Liver (tissue), 9 donors: Measurements from ENCODE around the gene GP1BB. TPM values are rescaled to one million over a fixed set of nuclear protein-coding genes. Genes with fewer than 3 reads are reported as not detected.

Experiments
- DNase-seq: peaks from one replicate; pipeline ENCODE4 v3.0.0-alpha.2; 2017; ENCODE audit warnings: low spot score
- H3K27ac ChIP-seq, 2 donors: one replicate each; pipeline ENCODE4 v1.7.0; 2013; ENCODE audit warnings: inconsistent platforms in 2 of 2, low read length in 2 of 2, control low read depth in 1 of 2, low read depth in 1 of 2, mild to moderate bottlenecking in 1 of 2
- H3K27me3 ChIP-seq, 4 donors: one replicate each; pipeline versions ENCODE4 v1.6.1 to v1.7.0; 2013; ENCODE audit warnings: low read length in 3 of 4, inconsistent platforms in 1 of 4, mild to moderate bottlenecking in 1 of 4, moderate library complexity in 1 of 4; ENCODE audit not compliant: control insufficient read depth in 4 of 4, insufficient read depth in 4 of 4
- H3K36me3 ChIP-seq, 4 donors: one replicate each; pipeline versions ENCODE4 v1.6.1 to v1.7.0; 2013; ENCODE audit warnings: low read length in 3 of 4, mild to moderate bottlenecking in 3 of 4, low read depth in 1 of 4, moderate library complexity in 1 of 4; ENCODE audit not compliant: control insufficient read depth in 4 of 4, insufficient read depth in 3 of 4
- H3K4me1 ChIP-seq, 4 donors: one replicate each; pipeline versions ENCODE4 v1.6.1 to v1.7.0; 2013; ENCODE audit warnings: low read length in 3 of 4, mild to moderate bottlenecking in 3 of 4, moderate library complexity in 1 of 4; ENCODE audit not compliant: control insufficient read depth in 4 of 4, insufficient read depth in 4 of 4
- H3K4me3 ChIP-seq, 3 donors: one replicate each; pipeline versions ENCODE4 v1.6.1 to v1.7.0; 2013; ENCODE audit warnings: low read length in 3 of 3, control low read depth in 1 of 3, low read depth in 1 of 3, mild to moderate bottlenecking in 1 of 3
- H3K9ac ChIP-seq, 2 donors: one replicate each; pipeline ENCODE4 v1.7.0; 2013; ENCODE audit warnings: low read length in 2 of 2, mild to moderate bottlenecking in 2 of 2, moderate library complexity in 2 of 2, control low read depth in 1 of 2, low read depth in 1 of 2
- H3K9me3 ChIP-seq, 4 donors: one replicate each; pipeline versions ENCODE4 v1.6.1 to v1.7.0; 2013; ENCODE audit warnings: low read length in 3 of 4; ENCODE audit not compliant: control insufficient read depth in 4 of 4
- EGR1 ChIP-seq, 2 donors: IDR thresholded peaks; 2 replicates each; pipeline ENCODE4 v1.6.1; 2016 to 2018; ENCODE audit warnings: antibody characterized with exemption in 2 of 2, low read depth in 2 of 2
- FOXA1 ChIP-seq: IDR thresholded peaks from 2 replicates; pipeline ENCODE4 v1.6.1; 2016; ENCODE audit warnings: antibody characterized with exemption
- FOXA2 ChIP-seq: IDR thresholded peaks from 2 replicates; pipeline ENCODE4 v1.6.1; 2016; ENCODE audit warnings: antibody characterized with exemption
- GABPA ChIP-seq, 2 donors: IDR thresholded peaks in 1 of 2; conservative IDR thresholded peaks in 1 of 2; 2 replicates each; pipeline ENCODE4 v1.6.1; 2016; ENCODE audit warnings: antibody characterized with exemption in 2 of 2, mild to moderate bottlenecking in 1 of 2, moderate library complexity in 1 of 2
- HNF4A ChIP-seq, 2 donors: conservative IDR thresholded peaks; 2 replicates each; pipeline ENCODE4 v1.6.1; 2016; ENCODE audit warnings: antibody characterized with exemption in 2 of 2, mild to moderate bottlenecking in 2 of 2
- HNF4G ChIP-seq: IDR thresholded peaks from 2 replicates; pipeline ENCODE4 v1.6.1; 2016; ENCODE audit warnings: antibody characterized with exemption
- RAD21 ChIP-seq, 2 donors: IDR thresholded peaks; 2 replicates each; pipeline ENCODE4 v1.6.1; 2016; ENCODE audit warnings: antibody characterized with exemption in 2 of 2, mild to moderate bottlenecking in 2 of 2
- RXRA ChIP-seq, 2 donors: IDR thresholded peaks; 2 replicates each; pipeline ENCODE4 v1.6.1; 2017 to 2018; ENCODE audit warnings: antibody characterized with exemption in 2 of 2, mild to moderate bottlenecking in 1 of 2
- SP1 ChIP-seq: IDR thresholded peaks from 2 replicates; pipeline ENCODE4 v1.6.1; 2018; ENCODE audit warnings: antibody characterized with exemption, mild to moderate bottlenecking
- TAF1 ChIP-seq: conservative IDR thresholded peaks from 2 replicates; pipeline ENCODE4 v1.6.1; 2016; ENCODE audit warnings: antibody characterized with exemption, mild to moderate bottlenecking
- YY1 ChIP-seq: IDR thresholded peaks from 2 replicates; pipeline ENCODE4 v1.6.1; 2016; ENCODE audit warnings: antibody characterized with exemption, mild to moderate bottlenecking
- WGBS: extraction: QIAGEN DNeasy Blood & Tissue Kit; methylation state at CpG from one replicate; pipeline ENCODE4 v1.1.7; 2013; 5-methylcytosine and 5-hydroxymethylcytosine counted together
- polyA plus RNA-seq, 2 donors: library from polyadenylated mRNA; stranded (reverse) in 1 of 2; unstranded in 1 of 2; fragments of 200-250 nt in 1 of 2; fragments of >200 nt in 1 of 2; fragmentation: Nextera tagmentation in 1 of 2; extraction: Ambion mirVana in 1 of 2; gene quantifications; one replicate each; pipeline versions ENCODE4 v1.2.1 to v1.2.3, GENCODE V29; 2013 to 2015
- total RNA-seq, 2 donors: library from RNA; depleted of rRNA; stranded (reverse); fragments of >200 nt; gene quantifications; one replicate each; pipeline ENCODE4 v1.2.3, GENCODE V29; 2014
- TF ChIP-seq, protein P1 (sequence below): IDR thresholded peaks from 2 replicates; pipeline ENCODE4 v1.6.1; 2016; ENCODE audit warnings: antibody characterized with exemption, mild to moderate bottlenecking
- TF ChIP-seq, protein P2 (sequence below): IDR thresholded peaks from 2 replicates; pipeline ENCODE4 v1.6.1; 2016; ENCODE audit warnings: antibody characterized with exemption
- TF ChIP-seq, protein P3 (sequence below): IDR thresholded peaks from 2 replicates; pipeline ENCODE4 v1.6.1; 2016; ENCODE audit warnings: antibody characterized with exemption
- TF ChIP-seq, protein P4 (sequence below): fragments of 150-350 bp; IDR thresholded peaks from 2 replicates; pipeline ENCODE4 v1.5.1; 2017; ENCODE audit warnings: improper control_type of control experiment, low read depth, low read length; ENCODE audit not compliant: missing input control
- donor health status: healthy.
- donor health status: healthy.
- donor health status: healthy.
- donor health status: healthy.
- donor health status: healthy.

The GP1BB gene
- total and polyA plus RNA-seq, 4 donors, result 0.38 to 5.7 (median 0.51) TPM; not detected in 1

DNA sequence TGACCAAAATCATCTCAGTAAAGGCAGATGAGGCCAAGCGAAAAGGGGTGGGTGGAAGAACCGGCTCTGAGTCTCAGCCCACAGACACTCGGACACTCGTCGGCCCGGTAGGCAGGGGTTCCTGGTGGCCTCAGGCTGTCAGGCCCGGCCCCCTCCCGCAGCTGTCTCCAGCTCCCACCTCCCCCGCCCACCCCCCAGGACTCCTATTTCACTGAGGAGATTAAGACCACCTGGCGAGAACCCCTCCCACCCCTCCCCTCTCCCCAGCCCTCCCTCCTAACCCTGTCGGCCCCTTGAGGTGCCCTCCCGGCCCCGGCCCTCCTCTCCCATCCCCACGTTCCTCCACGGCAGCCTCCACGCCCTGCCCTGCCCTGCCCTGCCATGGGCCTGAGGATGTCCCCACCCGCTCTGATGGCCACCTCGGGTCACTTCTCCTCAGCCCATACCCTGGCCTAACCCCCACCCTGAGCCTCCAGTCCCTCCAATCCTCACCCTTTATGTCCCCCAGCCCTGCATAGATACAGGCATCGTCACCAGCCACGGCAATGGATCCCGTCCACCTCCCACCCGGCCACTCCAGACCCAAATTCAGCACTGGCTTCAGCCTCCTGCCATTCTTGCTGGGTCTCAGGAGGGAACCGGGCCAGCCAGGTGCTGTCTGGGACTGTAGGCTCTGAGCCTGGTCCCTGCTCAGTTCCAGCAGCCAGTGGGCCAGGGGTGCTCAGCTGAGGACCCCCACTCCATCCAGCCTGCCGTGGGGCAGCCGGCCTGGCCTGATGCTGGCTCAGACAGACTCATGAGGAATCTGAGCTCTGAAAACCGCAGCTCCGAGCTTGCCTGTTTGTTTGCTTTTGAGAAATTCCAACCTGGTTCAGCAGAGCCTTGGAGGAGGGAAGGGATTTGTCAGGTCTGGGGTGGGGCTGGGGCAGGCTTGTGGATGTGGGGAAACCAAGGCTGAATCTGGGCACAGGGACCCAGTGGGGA, 27.5 kb downstream of the GP1BB start:
- no peaks in the 10 kb centered on the region for H3K9me3 ChIP-seq
- peaks cover 0 to 11% (median 4%) of the 10 kb centered on the region in 4 donors for H3K27me3 ChIP-seq
- whole genome bisulfite sequencing, result 57% methylated on average over 27 of the region's 27 CpGs
- no peak for TF ChIP-seq SP1
- no peak for TF ChIP-seq RAD21 (IDR thresholded peaks at IDR 0.05)
- TF ChIP-seq FOXA2, result no peak
- TF ChIP-seq, protein P1, sequence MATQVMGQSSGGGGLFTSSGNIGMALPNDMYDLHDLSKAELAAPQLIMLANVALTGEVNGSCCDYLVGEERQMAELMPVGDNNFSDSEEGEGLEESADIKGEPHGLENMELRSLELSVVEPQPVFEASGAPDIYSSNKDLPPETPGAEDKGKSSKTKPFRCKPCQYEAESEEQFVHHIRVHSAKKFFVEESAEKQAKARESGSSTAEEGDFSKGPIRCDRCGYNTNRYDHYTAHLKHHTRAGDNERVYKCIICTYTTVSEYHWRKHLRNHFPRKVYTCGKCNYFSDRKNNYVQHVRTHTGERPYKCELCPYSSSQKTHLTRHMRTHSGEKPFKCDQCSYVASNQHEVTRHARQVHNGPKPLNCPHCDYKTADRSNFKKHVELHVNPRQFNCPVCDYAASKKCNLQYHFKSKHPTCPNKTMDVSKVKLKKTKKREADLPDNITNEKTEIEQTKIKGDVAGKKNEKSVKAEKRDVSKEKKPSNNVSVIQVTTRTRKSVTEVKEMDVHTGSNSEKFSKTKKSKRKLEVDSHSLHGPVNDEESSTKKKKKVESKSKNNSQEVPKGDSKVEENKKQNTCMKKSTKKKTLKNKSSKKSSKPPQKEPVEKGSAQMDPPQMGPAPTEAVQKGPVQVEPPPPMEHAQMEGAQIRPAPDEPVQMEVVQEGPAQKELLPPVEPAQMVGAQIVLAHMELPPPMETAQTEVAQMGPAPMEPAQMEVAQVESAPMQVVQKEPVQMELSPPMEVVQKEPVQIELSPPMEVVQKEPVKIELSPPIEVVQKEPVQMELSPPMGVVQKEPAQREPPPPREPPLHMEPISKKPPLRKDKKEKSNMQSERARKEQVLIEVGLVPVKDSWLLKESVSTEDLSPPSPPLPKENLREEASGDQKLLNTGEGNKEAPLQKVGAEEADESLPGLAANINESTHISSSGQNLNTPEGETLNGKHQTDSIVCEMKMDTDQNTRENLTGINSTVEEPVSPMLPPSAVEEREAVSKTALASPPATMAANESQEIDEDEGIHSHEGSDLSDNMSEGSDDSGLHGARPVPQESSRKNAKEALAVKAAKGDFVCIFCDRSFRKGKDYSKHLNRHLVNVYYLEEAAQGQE, result no peak
- no peak for TF ChIP-seq RXRA (IDR thresholded peaks at IDR 0.05)
- TF ChIP-seq, protein P2, sequence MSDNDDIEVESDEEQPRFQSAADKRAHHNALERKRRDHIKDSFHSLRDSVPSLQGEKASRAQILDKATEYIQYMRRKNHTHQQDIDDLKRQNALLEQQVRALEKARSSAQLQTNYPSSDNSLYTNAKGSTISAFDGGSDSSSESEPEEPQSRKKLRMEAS, result no peak
- TF ChIP-seq, protein P3, sequence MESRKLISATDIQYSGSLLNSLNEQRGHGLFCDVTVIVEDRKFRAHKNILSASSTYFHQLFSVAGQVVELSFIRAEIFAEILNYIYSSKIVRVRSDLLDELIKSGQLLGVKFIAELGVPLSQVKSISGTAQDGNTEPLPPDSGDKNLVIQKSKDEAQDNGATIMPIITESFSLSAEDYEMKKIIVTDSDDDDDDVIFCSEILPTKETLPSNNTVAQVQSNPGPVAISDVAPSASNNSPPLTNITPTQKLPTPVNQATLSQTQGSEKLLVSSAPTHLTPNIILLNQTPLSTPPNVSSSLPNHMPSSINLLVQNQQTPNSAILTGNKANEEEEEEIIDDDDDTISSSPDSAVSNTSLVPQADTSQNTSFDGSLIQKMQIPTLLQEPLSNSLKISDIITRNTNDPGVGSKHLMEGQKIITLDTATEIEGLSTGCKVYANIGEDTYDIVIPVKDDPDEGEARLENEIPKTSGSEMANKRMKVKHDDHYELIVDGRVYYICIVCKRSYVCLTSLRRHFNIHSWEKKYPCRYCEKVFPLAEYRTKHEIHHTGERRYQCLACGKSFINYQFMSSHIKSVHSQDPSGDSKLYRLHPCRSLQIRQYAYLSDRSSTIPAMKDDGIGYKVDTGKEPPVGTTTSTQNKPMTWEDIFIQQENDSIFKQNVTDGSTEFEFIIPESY, result no peak
- TF ChIP-seq TAF1, result no peak
- no peak for TF ChIP-seq HNF4A (conservative IDR thresholded peaks at IDR 0.05)
- TF ChIP-seq GABPA (IDR thresholded peaks at IDR 0.05 in 1 of 2, conservative IDR thresholded peaks at IDR 0.05 in 1 of 2), result no peak
- no peak for TF ChIP-seq EGR1 (IDR thresholded peaks at IDR 0.05; ENCODE audit: low read depth in 2 of 2)
- TF ChIP-seq HNF4G, result no peak
- no peak for TF ChIP-seq YY1
- TF ChIP-seq, protein P4, sequence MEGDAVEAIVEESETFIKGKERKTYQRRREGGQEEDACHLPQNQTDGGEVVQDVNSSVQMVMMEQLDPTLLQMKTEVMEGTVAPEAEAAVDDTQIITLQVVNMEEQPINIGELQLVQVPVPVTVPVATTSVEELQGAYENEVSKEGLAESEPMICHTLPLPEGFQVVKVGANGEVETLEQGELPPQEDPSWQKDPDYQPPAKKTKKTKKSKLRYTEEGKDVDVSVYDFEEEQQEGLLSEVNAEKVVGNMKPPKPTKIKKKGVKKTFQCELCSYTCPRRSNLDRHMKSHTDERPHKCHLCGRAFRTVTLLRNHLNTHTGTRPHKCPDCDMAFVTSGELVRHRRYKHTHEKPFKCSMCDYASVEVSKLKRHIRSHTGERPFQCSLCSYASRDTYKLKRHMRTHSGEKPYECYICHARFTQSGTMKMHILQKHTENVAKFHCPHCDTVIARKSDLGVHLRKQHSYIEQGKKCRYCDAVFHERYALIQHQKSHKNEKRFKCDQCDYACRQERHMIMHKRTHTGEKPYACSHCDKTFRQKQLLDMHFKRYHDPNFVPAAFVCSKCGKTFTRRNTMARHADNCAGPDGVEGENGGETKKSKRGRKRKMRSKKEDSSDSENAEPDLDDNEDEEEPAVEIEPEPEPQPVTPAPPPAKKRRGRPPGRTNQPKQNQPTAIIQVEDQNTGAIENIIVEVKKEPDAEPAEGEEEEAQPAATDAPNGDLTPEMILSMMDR, result no peak
- TF ChIP-seq FOXA1, result no peak
- no peak for DNase-seq
- H3K4me1 ChIP-seq, result peaks cover 0 to 4% (median under 1%) of the 10 kb centered on the region in 4 donors
- no peaks in the 10 kb centered on the region for H3K36me3 ChIP-seq
- H3K9ac ChIP-seq, result no peak overlapping the region
- no peak overlapping the region for H3K4me3 ChIP-seq
- H3K27ac ChIP-seq, result no peak overlapping the region
